ENCODE data around the gene PRCC. TPM values are rescaled to one million over a fixed set of nuclear protein-coding genes. Genes with fewer than 3 reads are reported as not detected.

Gene PRCC
- total RNA-seq, 2 experiments from 2014 or later, result 49.5 to 50.0 TPM

DNA sequence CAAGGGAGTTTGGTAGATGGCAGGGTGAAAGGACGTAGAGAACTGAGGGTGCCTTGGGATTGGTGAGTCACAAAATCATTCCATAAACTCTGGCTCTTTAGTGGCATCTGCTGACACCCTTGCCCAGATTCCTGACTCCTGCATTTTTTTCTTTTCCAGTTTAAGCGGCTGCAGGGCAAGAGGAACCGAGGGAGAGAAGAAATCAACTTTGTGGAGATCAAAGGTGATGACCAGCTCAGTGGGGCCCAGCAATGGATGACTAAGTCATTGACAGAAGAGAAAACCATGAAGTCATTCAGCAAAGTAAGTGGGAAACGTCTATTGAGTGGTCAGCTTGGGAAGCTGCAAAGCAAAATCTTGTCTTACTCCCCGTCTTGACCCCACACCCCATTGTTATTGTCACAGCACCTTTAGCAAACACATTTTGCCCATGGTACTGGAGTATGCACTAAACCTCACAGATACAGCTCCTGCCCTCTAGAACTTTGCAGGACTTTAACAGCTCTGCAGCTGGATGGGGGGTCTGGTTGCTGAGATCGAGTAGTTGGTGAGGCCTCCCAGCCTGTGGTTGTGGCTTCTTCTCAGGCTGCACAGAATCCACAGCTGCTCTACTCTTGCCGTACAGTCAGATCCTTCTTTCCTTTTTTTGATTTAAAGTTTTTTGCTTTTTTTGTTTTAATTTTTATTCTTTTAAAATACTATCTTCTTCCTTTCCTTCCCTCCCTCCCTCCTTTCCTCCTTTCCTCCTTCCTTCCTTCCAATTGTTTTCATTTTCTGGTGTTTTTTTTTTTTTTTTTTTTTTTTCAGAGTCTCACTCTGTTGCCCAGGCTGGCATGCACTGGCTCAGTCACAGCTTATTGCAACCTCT is 27.4 kb downstream of the PRCC start:
- Histone ChIP-seq H3K36me3 (ENCODE audit: insufficient read depth, low read length) (peaks cover 87% of the 10 kb centered on the region), H3K27ac (ENCODE audit: low read depth in 1 of 2, low read length in 2 of 2) (no peak overlapping the region), H3K4me1 (ENCODE audit: insufficient read depth, low read length) (peaks cover 2% of the 10 kb centered on the region), H3K27me3 (ENCODE audit: control insufficient read depth in 1 of 2, insufficient read depth in 2 of 2, low read length in 2 of 2) (no peaks in the 10 kb centered on the region), H3K9me3 (ENCODE audit: control insufficient read depth in 1 of 2, insufficient read depth in 1 of 2, low read length in 2 of 2) (no peaks in the 10 kb centered on the region), H3K4me3 (ENCODE audit: low read length) (no peak overlapping the region)
- H3K36me3 Mint-ChIP-seq (ENCODE audit: low read depth), result peaks cover 88% of the 10 kb centered on the region
- POLR2A ChIA-PET, result no interaction called here
- DNase-seq (no peak), ATAC-seq (ENCODE audit: poor library complexity) (no peak)
- no peaks in the 10 kb centered on the region for H3K4me1 Mint-ChIP-seq (ENCODE audit: low read depth)
- no peak overlapping the region for H3K27ac Mint-ChIP-seq
- no peaks in the 10 kb centered on the region for H3K9me3 Mint-ChIP-seq
- intact Hi-C loops (cut with DNase I, micrococcal nuclease), result loop anchor here in 1 of 2 experiments (5.0 kb wide), 1 partner anchor 133 kb away; no protein-coding TSS in a partner anchor
- H3K4me3 Mint-ChIP-seq, result no peak overlapping the region
- CTCF ChIA-PET, result interaction anchor here (0.7 to 1.5 kb wide), 5 partner anchors 10 to 133 kb away, joined by 3 to 5 read pairs (median 3); partner anchors contain the start of gene NTRK1
- no peak for TF ChIP-seq CTCF (IDR thresholded peaks at IDR 0.05)
- H3K27me3 Mint-ChIP-seq, result no peaks in the 10 kb centered on the region

DNA sequence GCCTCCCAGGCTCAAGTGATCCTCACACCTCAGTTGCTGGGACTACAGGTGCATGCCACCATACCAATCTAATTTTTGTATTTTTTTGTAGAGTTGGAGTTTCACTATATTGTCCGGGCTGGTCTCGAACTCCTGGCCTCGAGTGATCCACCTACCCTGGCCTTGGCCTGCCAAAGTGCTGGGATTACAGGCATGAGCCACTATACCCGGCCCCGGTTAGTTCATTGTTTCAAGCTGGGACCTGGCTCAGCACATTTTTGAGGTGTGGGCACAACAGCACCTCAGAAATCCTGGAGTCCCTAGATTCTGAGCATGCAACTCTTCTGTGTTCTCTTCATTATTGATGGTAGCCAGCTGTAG is 28.0 kb downstream of the PRCC start:
- ATAC-seq (ENCODE audit: poor library complexity), result no peak
- H3K27me3 Mint-ChIP-seq, result no peaks in the 10 kb centered on the region
- intact Hi-C loops (cut with DNase I, micrococcal nuclease), result loop anchor here in 1 of 2 experiments (5.0 kb wide), 1 partner anchor 132 kb away; no protein-coding TSS in a partner anchor
- Histone ChIP-seq H3K4me1 (ENCODE audit: insufficient read depth, low read length) (peaks cover 3% of the 10 kb centered on the region), H3K4me3 (ENCODE audit: low read length) (no peak overlapping the region), H3K27me3 (ENCODE audit: control insufficient read depth in 1 of 2, insufficient read depth in 2 of 2, low read length in 2 of 2) (no peaks in the 10 kb centered on the region), H3K36me3 (ENCODE audit: insufficient read depth, low read length) (peaks cover 91% of the 10 kb centered on the region), H3K27ac (ENCODE audit: low read depth in 1 of 2, low read length in 2 of 2) (no peak overlapping the region), H3K9me3 (ENCODE audit: control insufficient read depth in 1 of 2, insufficient read depth in 1 of 2, low read length in 2 of 2) (no peaks in the 10 kb centered on the region)
- no peak for TF ChIP-seq CTCF (IDR thresholded peaks at IDR 0.05)
- no peak overlapping the region for H3K27ac Mint-ChIP-seq
- no peak for DNase-seq
- peaks cover 88% of the 10 kb centered on the region for H3K36me3 Mint-ChIP-seq (ENCODE audit: low read depth)
- ChIA-PET POLR2A (no interaction called here), CTCF (interaction anchor here (0.7 to 7.6 kb wide), 6 partner anchors 43 to 132 kb away, joined by 3 to 87 read pairs (median 4); partner anchors contain the start of gene NTRK1)
- no peaks in the 10 kb centered on the region for H3K9me3 Mint-ChIP-seq
- H3K4me3 Mint-ChIP-seq, result no peak overlapping the region
- H3K4me1 Mint-ChIP-seq (ENCODE audit: low read depth), result no peaks in the 10 kb centered on the region

DNA sequence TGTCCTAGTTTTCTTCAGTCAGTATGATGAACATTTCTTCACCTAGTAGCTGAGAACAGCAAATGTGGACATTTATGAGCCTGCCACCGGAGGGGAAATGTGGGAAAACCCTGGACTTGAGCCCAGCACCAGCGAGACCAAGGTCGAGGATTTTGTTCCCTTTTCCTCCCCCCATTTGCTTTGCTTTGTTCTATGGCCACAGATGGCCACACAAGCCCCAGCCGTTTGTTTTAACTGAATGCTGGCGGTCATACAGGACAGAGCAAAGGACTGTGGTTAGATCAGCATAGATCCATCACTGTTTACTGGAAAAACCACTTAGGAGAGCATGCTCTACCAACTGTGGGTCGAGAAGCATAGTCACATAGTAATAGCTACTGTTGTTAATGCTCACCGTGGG is 28.5 kb downstream of the PRCC start:
- no peaks in the 10 kb centered on the region for H3K9me3 Mint-ChIP-seq
- no peak for DNase-seq
- H3K27ac Mint-ChIP-seq, result no peak overlapping the region
- H3K4me3 ChIP-seq (ENCODE audit: low read length), result no peak overlapping the region
- H3K4me1 ChIP-seq (ENCODE audit: insufficient read depth, low read length), result peaks cover 7% of the 10 kb centered on the region
- no peaks in the 10 kb centered on the region for H3K27me3 ChIP-seq (ENCODE audit: control insufficient read depth in 1 of 2, insufficient read depth in 2 of 2, low read length in 2 of 2)
- H3K36me3 Mint-ChIP-seq (ENCODE audit: low read depth), result peaks cover 89% of the 10 kb centered on the region
- intact Hi-C loops (cut with DNase I, micrococcal nuclease), result loop anchor here in 1 of 2 experiments (5.0 kb wide), 1 partner anchor 132 kb away; no protein-coding TSS in a partner anchor
- no peaks in the 10 kb centered on the region for H3K4me1 Mint-ChIP-seq (ENCODE audit: low read depth)
- ChIA-PET CTCF (interaction anchor here (0.7 to 7.6 kb wide), 6 partner anchors 18 to 132 kb away, joined by 3 to 87 read pairs (median 4); partner anchors contain the start of gene NTRK1), POLR2A (interaction anchor here (1.4 kb wide), 1 partner anchor 66 kb away, joined by 4 read pairs; no protein-coding TSS in a partner anchor)
- TF ChIP-seq CTCF (IDR thresholded peaks at IDR 0.05), result no peak
- peaks cover 93% of the 10 kb centered on the region for H3K36me3 ChIP-seq (ENCODE audit: insufficient read depth, low read length)
- no peaks in the 10 kb centered on the region for H3K9me3 ChIP-seq (ENCODE audit: control insufficient read depth in 1 of 2, insufficient read depth in 1 of 2, low read length in 2 of 2)
- no peak overlapping the region for H3K27ac ChIP-seq (ENCODE audit: low read depth in 1 of 2, low read length in 2 of 2)
- H3K27me3 Mint-ChIP-seq, result no peaks in the 10 kb centered on the region
- no peak for ATAC-seq (ENCODE audit: poor library complexity)
- no peak overlapping the region for H3K4me3 Mint-ChIP-seq

Data from CD4-positive, alpha-beta T cell (primary cell).